ENCODE data around the gene TMA16.
"Not testable (repeated sequence)": the region's sequence is repeated elsewhere in the genome, so short reads cannot be mapped to it uniquely, and the experiment has no call there.

TMA16 gene

DNA sequence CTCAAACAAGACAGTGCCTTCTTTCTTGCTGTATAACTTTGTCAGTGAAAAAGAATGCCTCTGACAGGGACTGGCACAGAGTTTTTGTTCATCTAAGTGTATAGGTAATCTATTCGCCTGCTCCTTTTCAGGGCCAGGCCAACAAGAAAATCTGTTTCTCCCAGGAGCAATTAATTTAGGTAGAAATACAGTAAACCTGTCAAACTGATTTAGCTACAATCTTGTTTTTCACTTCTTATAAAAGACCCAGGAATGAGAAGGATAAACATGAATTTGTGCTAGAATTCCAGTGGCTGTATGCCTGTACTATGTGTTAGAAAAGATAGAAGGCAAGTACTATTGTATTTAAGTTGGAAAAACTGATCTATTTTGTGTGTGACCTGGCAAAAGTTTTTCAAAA, 6.1 kb downstream of the TMA16 start:
- TF ChIP-seq Cebpa-rat (IDR thresholded peaks at IDR 0.05) = no peak
- H3K4me2 ChIP-seq = no peak overlapping the region
- H3K4me1 ChIP-seq = peaks cover 19% of the 10 kb centered on the region
- H3K9me3 ChIP-seq = peaks cover 17% of the 10 kb centered on the region; the same call in 1 of the 2 replicates
- peaks cover 95% of the 10 kb centered on the region for H4K20me1 ChIP-seq
- H3K27ac ChIP-seq = no peak overlapping the region
- H3K9ac ChIP-seq = no peak overlapping the region
- H3K36me3 ChIP-seq = peaks cover 49% of the 10 kb centered on the region
- H3K27me3 ChIP-seq = no peaks in the 10 kb centered on the region
- H3K4me3 ChIP-seq = no peak overlapping the region

DNA sequence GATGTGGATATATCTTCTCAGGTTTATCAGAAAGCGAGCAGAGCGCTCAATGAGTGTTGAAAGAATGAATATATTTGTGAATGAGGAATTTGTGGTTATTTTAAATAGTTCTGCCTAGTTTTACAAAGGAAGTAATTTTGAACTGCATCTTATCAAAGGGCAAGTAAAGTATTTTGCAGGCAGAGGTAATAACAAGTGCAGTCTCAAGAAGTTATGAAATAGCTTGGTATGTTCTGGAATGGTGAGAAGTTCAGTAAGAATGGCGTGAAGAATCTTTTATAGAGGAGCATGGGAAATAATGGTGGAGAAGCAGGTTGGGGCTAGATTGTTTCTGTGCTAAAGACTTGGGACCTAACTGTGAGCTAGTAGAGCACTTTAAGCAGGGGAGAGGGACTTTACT, 10.9 kb downstream of the TMA16 start:
- no peak overlapping the region for H3K4me2 ChIP-seq

DNA sequence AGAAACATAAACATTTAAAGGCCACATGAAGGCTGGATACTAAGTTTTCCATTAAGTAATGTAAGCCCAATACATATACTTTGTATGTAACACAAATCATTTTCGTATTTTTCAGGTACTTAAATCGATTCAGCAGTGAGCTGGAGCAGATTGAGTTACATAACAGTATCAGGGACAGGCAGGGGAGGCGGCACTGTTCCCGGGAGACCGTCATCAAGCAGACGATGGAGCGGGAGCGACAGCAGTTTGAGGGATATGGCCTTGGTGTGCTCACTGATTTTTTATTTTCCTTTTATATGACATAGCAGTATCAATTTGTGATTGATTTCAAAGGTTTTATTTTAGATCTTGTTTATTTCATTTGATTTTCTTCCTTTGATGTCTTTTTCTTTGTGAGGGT, 20.7 kb downstream of the TMA16 start:
- H4K20me1 ChIP-seq = peaks cover 22% of the 10 kb centered on the region
- no peak overlapping the region for H3K4me2 ChIP-seq
- TF ChIP-seq Cebpa-rat (IDR thresholded peaks at IDR 0.05) = no peak
- no peak overlapping the region for H3K27ac ChIP-seq
- no peaks in the 10 kb centered on the region for H3K4me1 ChIP-seq
- H3K9ac ChIP-seq = no peak overlapping the region
- H3K27me3 ChIP-seq = no peaks in the 10 kb centered on the region
- H3K4me3 ChIP-seq = no peak overlapping the region
- H3K9me3 ChIP-seq = no peaks in the 10 kb centered on the region
- peaks cover 91% of the 10 kb centered on the region for H3K36me3 ChIP-seq

More for the DNA sequence above, 10.9 kb downstream of the TMA16 start:
- no peaks in the 10 kb centered on the region for H3K4me1 ChIP-seq
- peaks cover 59% of the 10 kb centered on the region for H3K36me3 ChIP-seq
- H4K20me1 ChIP-seq = peaks cover 100% of the 10 kb centered on the region
- H3K4me3 ChIP-seq = no peak overlapping the region
- no peaks in the 10 kb centered on the region for H3K27me3 ChIP-seq
- no peak overlapping the region for H3K27ac ChIP-seq
- TF ChIP-seq Cebpa-rat (IDR thresholded peaks at IDR 0.05) = no peak
- H3K9me3 ChIP-seq = peaks cover 10% of the 10 kb centered on the region; the same call in 1 of the 2 replicates
- no peak overlapping the region for H3K9ac ChIP-seq

DNA sequence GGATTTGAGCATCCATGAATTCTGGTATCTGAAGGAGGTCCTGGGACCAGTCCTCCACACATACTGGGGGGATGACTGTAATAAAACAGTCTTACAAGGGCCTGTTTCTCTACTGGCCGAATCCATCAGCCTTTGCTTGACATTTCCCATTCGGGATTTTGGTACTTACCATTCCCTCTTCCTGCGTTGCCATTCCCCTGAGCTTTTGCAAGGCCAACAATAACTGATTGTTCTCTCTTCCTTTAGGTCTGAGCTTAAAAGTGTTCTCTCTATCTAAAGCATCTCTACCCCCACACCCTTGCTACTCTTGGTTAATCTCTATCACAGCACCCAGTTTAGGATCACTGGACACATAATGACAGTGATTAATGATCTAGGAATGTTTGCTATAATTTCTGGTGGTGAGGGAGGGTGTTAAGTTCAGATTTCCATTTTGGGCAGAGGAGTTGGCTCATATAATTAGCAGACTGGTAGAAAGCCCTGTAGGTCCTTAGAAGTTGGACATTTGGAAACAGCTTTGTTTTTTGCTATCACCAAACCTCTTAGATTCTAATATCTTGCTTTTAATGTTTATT, 29.4 kb downstream of the TMA16 start:
- H3K9me3 ChIP-seq = no peaks in the 10 kb centered on the region
- H3K27ac ChIP-seq = no peak overlapping the region
- TF ChIP-seq Cebpa-rat (IDR thresholded peaks at IDR 0.05) = no peak
- H3K4me3 ChIP-seq = no peak overlapping the region
- no peak overlapping the region for H3K9ac ChIP-seq
- no peaks in the 10 kb centered on the region for H4K20me1 ChIP-seq
- peaks cover 76% of the 10 kb centered on the region for H3K36me3 ChIP-seq
- H3K4me1 ChIP-seq = peaks cover 13% of the 10 kb centered on the region
- H3K4me2 ChIP-seq = no peak overlapping the region
- H3K27me3 ChIP-seq = no peaks in the 10 kb centered on the region

DNA sequence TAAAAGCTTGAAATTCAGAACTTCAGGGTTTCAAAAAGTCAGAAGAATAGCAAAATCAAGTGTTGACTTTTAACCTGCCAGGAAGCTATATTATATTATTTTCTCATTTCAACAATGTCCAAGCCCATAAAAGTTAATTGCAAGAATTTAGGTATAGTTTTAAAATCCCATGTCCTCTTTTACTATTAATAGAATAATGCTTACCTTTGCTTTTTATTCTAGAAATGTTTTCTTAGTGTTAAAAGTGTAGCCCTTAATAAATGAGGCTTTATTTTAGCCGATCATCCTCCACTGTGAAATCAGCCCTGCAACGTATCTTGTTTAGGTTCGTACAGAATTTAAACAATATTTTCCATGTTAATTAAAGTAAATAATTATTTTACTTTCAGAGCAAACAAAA, 31.5 kb downstream of the TMA16 start:
- H3K27ac ChIP-seq = no peak overlapping the region
- H3K36me3 ChIP-seq = peaks cover 74% of the 10 kb centered on the region
- no peaks in the 10 kb centered on the region for H3K9me3 ChIP-seq
- no peak overlapping the region for H3K4me2 ChIP-seq
- no peaks in the 10 kb centered on the region for H3K27me3 ChIP-seq
- no peak overlapping the region for H3K4me3 ChIP-seq
- H3K4me1 ChIP-seq = peaks cover 13% of the 10 kb centered on the region
- no peaks in the 10 kb centered on the region for H4K20me1 ChIP-seq
- no peak overlapping the region for H3K9ac ChIP-seq
- no peak for TF ChIP-seq Cebpa-rat (IDR thresholded peaks at IDR 0.05)

DNA sequence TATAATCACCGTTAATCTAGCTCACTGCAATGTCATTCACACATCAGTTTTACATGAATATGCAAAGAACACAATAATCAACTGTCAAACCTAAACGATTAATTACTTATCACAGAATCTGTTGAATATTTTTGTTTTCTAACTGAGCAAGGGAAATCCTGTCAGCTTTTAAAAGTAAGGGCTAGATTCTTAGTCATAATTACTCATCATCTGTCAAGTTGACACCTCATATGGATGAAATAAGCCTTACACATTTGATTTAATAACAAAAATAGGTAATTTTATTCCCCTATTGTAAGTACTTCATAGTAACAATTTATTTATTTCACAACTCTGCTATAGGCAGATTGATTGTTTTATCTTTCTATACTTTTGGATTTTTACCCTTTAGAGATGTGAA, 32.7 kb downstream of the TMA16 start:
- H3K27ac ChIP-seq = no peak overlapping the region
- no peak overlapping the region for H3K4me2 ChIP-seq
- TF ChIP-seq Cebpa-rat (IDR thresholded peaks at IDR 0.05) = no peak
- no peaks in the 10 kb centered on the region for H3K9me3 ChIP-seq
- no peaks in the 10 kb centered on the region for H3K27me3 ChIP-seq
- H3K9ac ChIP-seq = no peak overlapping the region
- no peaks in the 10 kb centered on the region for H4K20me1 ChIP-seq
- H3K4me3 ChIP-seq = no peak overlapping the region
- H3K4me1 ChIP-seq = peaks cover 13% of the 10 kb centered on the region
- peaks cover 65% of the 10 kb centered on the region for H3K36me3 ChIP-seq

DNA sequence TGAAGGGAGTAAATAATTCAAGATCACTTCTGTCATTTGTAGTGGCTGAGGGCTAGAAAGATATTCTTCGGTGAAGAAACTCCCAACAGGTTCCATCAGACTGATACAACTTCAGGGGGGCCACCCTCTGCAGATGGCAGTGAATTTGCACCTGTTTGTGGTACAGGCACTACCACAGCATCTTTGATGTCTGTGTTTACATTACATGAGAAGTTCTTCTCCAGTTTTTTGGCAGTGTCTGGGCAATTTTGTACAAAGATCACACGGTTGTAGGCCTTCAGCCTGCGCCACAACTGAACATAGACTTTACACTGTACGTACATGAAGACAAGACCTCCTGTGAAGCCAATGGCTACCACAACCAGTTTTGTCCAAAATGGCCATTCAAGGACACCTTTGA, 34.2 kb downstream of the TMA16 start:
- Histone ChIP-seq H3K9ac (no peak overlapping the region), H4K20me1 (no peaks in the 10 kb centered on the region), H3K36me3 (peaks cover 55% of the 10 kb centered on the region), H3K4me3 (no peak overlapping the region), H3K27me3 (no peaks in the 10 kb centered on the region), H3K9me3 (no peaks in the 10 kb centered on the region), H3K4me2 (no peak overlapping the region), H3K4me1 (peaks cover 12% of the 10 kb centered on the region), H3K27ac (no peak overlapping the region)
- TF ChIP-seq Cebpa-rat (IDR thresholded peaks at IDR 0.05) = no peak

DNA sequence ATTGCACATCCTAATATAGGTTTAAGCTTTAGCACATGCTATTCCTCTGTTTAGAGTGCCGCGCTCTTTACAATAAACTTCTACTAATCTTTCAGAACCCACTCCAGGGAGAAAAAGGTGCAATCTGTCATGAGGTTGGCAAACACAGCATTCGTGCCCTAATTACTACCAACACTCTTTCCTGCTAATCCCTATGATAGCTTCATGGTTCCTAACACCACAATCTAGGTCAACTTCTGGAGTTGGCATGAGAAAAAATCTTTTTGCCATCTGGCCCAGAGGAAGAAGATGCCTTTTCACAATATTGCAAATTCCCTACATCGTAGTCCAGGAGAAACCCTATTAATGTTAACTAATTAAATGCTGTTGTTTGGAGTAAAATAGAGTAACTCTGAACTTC, 39.6 kb downstream of the TMA16 start:
- Histone ChIP-seq H3K27me3 (no peaks in the 10 kb centered on the region), H4K20me1 (no peaks in the 10 kb centered on the region), H3K27ac (no peak overlapping the region), H3K9me3 (no peaks in the 10 kb centered on the region), H3K4me3 (no peak overlapping the region), H3K9ac (no peak overlapping the region), H3K4me2 (no peak overlapping the region), H3K4me1 (peaks cover 14% of the 10 kb centered on the region), H3K36me3 (peaks cover 28% of the 10 kb centered on the region; the same call in 1 of the 2 replicates)
- no peak for TF ChIP-seq Cebpa-rat (IDR thresholded peaks at IDR 0.05)

DNA sequence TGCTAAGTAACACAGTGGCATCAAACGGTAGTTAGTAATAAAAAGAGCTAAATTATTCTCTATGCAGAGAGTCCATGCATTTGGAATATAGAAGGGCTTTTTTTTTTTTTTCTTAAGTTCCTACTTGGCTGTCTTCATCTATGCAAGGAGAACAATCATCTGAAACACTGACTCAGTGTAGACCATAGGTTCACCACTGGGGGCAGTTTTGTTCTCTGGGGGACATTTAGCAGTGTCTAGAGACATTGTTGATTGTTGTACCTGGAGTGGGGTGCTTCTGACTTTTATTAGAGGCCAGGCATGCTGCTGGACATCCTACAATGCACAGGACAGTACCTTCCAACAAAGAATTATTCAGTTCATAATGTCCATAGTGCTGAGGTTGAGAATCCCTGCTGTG, 41.2 kb downstream of the TMA16 start:
- Histone ChIP-seq H3K4me1 (peaks cover 14% of the 10 kb centered on the region), H3K27ac (no peak overlapping the region), H3K4me2 (no peak overlapping the region), H4K20me1 (no peaks in the 10 kb centered on the region), H3K9me3 (no peaks in the 10 kb centered on the region), H3K27me3 (no peaks in the 10 kb centered on the region), H3K4me3 (no peak overlapping the region), H3K36me3 (peaks cover 18% of the 10 kb centered on the region; the same call in 1 of the 2 replicates), H3K9ac (no peak overlapping the region)
- no peak for TF ChIP-seq Cebpa-rat (IDR thresholded peaks at IDR 0.05)

DNA sequence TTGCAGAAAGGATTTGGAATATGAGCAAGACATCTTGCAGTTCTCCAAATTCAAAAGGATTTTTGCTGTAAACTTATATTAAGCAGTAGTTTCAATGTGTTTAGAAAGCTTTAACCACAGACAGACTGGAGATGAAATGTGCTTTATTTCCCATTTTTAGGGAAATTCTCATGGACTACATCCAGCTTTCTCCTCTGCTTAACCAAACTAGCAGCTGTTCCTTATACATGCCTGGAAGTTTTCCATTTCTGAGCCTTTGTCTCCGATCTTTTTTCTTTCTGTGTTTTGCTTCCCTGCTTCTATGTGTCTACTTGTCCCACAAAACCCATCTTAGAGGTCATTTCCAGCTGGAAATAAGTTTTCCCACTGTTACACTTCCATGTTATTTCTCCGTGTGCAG, 41.6 kb downstream of the TMA16 start:
- H4K20me1 ChIP-seq = no peaks in the 10 kb centered on the region
- H3K27me3 ChIP-seq = no peaks in the 10 kb centered on the region
- no peak overlapping the region for H3K9ac ChIP-seq
- no peak for TF ChIP-seq Cebpa-rat (IDR thresholded peaks at IDR 0.05)
- peaks cover 17% of the 10 kb centered on the region; the same call in 1 of the 2 replicates for H3K36me3 ChIP-seq
- H3K4me3 ChIP-seq = no peak overlapping the region
- no peak overlapping the region for H3K27ac ChIP-seq
- peak overlapping the region; percentile 46; the same call in 1 of the 2 replicates for H3K4me2 ChIP-seq
- H3K9me3 ChIP-seq = no peaks in the 10 kb centered on the region
- H3K4me1 ChIP-seq = peaks cover 14% of the 10 kb centered on the region

DNA sequence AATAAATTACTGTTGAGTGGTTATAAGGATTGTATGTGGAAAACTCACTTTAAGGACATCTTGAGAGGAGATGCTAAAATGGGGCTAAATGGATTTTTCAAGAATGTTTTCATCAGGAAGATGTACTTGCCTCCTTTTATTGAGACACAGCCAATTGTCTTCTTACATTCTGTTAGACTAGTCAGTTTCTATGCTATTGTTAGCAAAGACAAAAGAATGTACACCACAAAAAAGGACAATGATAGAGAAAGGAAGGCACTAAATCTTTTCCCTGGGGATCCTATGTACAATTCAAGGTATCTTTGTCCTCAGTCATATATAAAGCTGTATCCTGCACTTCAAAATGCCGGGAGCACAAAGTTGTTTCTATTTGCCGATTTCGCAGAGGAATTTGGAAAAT, 42.6 kb downstream of the TMA16 start:
- Histone ChIP-seq H3K36me3 (0 out of 2 replicates have a peak, but pooled peaks cover 14% of the 10 kb centered on the region), H3K27me3 (no peaks in the 10 kb centered on the region), H3K27ac (no peak overlapping the region), H3K4me1 (peaks cover 14% of the 10 kb centered on the region), H3K4me2 (peak overlapping the region; percentile 46), H4K20me1 (no peaks in the 10 kb centered on the region), H3K4me3 (no peak overlapping the region), H3K9ac (no peak overlapping the region), H3K9me3 (no peaks in the 10 kb centered on the region)
- no peak for TF ChIP-seq Cebpa-rat (IDR thresholded peaks at IDR 0.05)

DNA sequence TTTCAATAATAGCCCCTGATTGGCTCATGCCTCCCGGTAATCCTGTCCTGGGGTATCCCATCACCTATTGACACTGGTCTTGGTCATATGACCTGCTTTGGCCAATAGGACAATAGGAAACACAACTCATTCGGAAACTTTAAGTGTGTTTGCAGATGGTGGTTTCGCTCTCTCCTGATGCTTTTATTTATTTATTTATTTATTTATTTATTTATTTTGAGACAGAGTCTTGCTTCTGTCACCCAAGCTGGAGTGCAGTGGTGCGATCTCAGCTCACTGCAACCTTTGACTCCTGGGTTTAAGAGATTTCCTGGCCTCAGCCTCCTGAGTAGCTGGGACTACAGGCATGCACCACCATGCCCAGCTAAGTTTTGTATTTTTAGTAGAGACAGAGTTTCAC, 44.3 kb downstream of the TMA16 start:
- H3K4me2 ChIP-seq, H3K36me3 ChIP-seq: not testable (repeated sequence)

More for the DNA sequence above, 44.3 kb downstream of the TMA16 start:
- peaks cover 14% of the 10 kb centered on the region for H3K4me1 ChIP-seq
- not testable (repeated sequence) for H4K20me1 ChIP-seq, H3K27me3 ChIP-seq, H3K9me3 ChIP-seq, H3K27ac ChIP-seq, H3K9ac ChIP-seq, H3K4me3 ChIP-seq

All from BLaER1 (cell line).